ENCODE data around the gene SLC6A1.

DNA sequence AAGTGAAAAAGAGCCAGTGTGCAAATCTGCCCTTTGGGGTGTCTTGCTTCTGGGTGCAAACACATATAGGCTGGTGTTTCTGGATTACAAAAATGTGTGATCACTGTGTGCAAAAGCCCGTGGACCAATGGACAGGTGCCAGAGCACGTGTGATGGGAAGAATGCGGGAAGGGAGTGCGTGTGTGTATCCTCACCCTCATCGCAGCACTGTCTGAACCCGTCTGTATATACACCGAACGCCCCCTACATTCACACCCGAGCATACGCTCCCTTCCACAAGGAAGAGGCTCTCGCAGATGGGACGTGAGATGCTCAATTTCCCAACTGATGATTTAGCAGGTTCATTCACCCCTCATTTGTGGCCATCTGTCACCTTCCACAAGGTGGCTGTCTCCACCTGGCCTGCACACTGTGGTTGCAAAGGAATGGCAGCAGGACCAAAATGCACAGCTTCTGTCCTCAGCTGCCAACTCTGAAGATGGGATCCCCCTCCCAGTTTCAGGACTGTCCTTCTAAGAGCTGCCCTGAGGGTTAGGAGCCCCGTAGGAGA lies 19.4 kb upstream of the SLC6A1 start:
- TF ChIP-seq EZH2 (IDR thresholded peaks at IDR 0.05; ENCODE audit: borderline replicate concordance, low read depth, low read length, poor library complexity, severe bottlenecking) = no peak
- TF ChIP-seq, protein P1, sequence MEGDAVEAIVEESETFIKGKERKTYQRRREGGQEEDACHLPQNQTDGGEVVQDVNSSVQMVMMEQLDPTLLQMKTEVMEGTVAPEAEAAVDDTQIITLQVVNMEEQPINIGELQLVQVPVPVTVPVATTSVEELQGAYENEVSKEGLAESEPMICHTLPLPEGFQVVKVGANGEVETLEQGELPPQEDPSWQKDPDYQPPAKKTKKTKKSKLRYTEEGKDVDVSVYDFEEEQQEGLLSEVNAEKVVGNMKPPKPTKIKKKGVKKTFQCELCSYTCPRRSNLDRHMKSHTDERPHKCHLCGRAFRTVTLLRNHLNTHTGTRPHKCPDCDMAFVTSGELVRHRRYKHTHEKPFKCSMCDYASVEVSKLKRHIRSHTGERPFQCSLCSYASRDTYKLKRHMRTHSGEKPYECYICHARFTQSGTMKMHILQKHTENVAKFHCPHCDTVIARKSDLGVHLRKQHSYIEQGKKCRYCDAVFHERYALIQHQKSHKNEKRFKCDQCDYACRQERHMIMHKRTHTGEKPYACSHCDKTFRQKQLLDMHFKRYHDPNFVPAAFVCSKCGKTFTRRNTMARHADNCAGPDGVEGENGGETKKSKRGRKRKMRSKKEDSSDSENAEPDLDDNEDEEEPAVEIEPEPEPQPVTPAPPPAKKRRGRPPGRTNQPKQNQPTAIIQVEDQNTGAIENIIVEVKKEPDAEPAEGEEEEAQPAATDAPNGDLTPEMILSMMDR (conservative IDR thresholded peaks at IDR 0.05; ENCODE audit: low read depth, low read length) = no peak
